Measurements from ENCODE around the gene DSG3.

- TF ChIP-seq EZH2phosphoT487 (IDR thresholded peaks at IDR 0.05; ENCODE audit: borderline replicate concordance) (no peak), FOSL1 (IDR thresholded peaks at IDR 0.05; ENCODE audit: low read depth) (no peak), POLR2A (IDR thresholded peaks at IDR 0.05; ENCODE audit: borderline replicate concordance, extremely low read depth, insufficient read depth, insufficient read length) (no peak), CTCF (IDR thresholded peaks at IDR 0.05 in 2 of 3, conservative IDR thresholded peaks at IDR 0.05 in 1 of 3; ENCODE audit: borderline replicate concordance in 1 of 3, insufficient read depth in 1 of 3, low read depth in 2 of 3, low read length in 2 of 3) (no peak), EZH2 (IDR thresholded peaks at IDR 0.05) (no peak), REST (IDR thresholded peaks at IDR 0.05; ENCODE audit: low read depth) (no peak), POLR2AphosphoS5 (IDR thresholded peaks at IDR 0.05; ENCODE audit: low read depth, low read length) (no peak), YY1 (IDR thresholded peaks at IDR 0.05; ENCODE audit: extremely low read depth, insufficient replicate concordance, low read depth, low read length) (no peak), RAD21 (IDR thresholded peaks at IDR 0.05; ENCODE audit: low read depth) (no peak), ZFX (IDR thresholded peaks at IDR 0.05) (no peak), CEBPB (IDR thresholded peaks at IDR 0.05; ENCODE audit: low read depth) (no peak), TCF7L2 (IDR thresholded peaks at IDR 0.05; ENCODE audit: borderline replicate concordance, extremely low read depth, insufficient read depth, insufficient read length) (no peak), ZNF274 (IDR thresholded peaks at IDR 0.05; ENCODE audit: low read depth, low read length) (no peak)
Measured at GRCh38 chr18:31491586-31491985, 44.0 kb downstream of the DSG3 start.
